Stimulated activated CD4-positive, alpha-beta T cell treated with anti-CD3 and anti-CD28 coated beads, TNF-alpha, amount 100 ng/mL, for 48 hours (primary cell): ENCODE results near the gene GCG.

Experiments
- DNase-seq, 3 donors: peaks; one replicate each; pipeline ENCODE4 v3.0.0-alpha.2; 2020; ENCODE audit warnings: low read depth in 3 of 3

The GCG gene

DNA sequence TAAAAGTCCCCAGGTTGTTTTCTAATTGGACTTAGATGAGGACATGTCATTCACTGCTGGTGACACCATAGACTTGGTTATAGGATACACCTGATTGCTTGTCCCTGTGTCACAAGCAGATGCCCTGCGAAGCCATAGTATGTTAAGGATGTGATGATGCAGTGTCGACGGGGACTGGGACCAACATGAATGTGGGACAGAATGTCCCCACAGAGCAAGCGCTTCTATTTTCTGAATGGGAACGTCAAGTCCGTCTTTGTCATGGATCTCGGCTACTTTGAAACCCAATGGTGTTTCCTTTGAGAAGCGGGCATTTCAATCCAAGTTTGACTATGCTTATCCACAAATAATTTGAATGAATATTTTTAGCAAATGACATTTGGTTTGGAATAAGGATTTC is 2.1 kb downstream of the GCG start:
- DNase-seq, result no peak

DNA sequence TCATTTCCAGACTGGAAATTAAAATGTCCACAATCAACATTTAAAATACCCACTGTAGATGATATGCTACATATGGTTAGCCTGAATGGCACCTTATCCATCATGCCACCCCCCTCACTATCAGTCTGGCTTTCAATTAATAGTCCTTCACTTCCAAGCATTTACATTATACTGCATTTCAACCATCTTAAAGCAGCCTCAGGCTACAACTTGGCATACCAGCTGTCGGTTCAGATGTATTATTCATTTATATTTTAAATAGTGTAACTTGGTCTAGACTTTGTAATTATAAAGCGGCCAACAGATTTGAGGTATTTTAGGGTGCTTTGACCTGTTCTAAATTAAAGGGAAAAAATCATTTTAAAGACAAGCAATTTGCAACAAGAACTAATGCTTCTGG is 2.6 kb downstream of the GCG start:
- DNase-seq, result no peak

DNA sequence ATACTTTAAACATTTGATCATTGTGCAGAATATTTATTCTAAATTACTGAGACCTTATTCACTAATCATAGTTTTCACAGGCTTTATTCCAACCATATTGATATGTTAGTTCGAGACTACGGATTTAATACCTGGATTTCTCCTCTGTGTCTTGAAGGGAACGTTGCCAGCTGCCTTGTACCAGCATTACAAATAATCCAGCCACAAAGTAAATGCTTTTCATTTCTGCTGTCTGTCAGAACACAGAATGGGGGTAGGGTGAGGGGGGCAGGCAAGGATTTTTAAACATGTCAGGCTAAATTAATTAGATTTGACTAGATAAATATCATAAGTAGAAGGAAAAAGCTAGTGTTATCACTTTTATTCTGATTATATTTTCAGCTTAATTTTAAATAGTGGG is 3.1 kb downstream of the GCG start:
- no peak for DNase-seq

DNA sequence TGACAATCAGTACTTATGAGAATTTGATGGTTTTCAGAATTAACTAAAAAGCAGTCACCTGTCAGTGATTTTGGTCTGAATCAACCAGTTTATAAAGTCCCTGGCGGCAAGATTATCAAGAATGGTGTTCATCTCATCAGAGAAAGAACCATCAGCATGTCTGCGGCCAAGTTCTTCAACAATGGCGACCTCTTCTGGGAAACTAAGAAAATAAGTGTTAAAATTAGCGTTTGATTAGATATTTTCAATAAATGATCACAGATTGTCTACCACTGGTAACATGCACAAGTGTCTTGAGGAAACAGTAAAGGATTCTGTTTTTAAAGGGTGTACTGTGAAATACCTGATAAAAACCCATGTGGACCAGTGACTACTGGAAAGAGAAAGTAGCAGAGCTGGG is 8.1 kb downstream of the GCG start:
- DNase-seq, result no peak

DNA sequence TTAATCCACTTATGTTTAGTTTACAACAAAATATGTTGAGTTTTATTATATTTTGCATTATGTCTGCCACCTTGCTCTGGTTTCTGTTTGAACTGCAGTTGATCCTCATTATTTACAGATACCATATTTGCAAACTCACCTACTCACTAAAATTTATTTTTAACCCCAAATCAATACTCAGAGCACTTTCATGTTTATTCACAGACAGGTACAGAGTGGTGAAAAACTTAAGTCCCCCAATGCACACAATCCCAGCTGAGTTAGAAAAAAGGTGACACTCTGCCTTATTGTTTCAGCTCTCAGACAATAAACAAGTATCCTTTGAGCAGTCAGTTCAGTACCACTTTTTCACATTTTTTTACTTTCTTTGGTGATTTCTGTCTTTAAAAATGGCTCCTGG is 13.7 kb downstream of the GCG start:
- no peak for DNase-seq

DNA sequence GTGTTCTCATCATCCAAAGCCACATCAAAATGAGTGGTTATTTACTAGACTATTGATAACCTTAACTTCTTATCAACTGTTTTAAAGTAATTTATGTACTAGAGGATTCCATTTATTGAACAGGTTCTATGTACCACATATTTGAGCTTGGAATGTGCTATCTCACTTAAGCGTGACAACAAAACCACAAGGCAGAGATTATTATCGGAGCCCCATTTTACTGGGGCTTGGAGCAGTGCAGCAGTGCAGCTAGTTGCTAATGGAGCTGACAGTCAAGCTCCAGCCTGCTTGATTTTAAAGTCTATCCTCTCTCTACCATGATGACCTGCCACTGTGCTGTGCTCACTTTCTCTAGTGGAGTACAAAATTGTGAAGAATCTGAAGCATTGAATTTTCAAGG is 24.6 kb downstream of the GCG start:
- DNase-seq, result no peak

DNA sequence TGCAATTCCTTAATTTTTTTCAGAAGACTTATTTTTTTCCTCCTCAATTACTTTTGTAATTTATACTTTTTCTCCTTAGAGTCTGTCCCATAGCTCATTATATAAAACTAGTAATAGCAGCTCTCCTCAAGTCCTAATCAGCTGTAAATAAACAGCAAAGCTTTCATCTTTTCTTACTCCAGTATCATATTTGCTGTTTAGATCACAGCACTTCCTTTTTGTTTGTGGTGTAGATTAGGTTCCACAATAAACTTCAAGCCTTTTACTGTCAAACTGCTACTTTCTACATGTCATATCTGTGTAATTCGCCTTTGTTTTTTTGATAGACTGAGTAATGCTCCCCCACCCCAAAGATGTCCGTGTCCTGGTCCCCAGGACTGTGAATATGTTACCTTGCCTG is 25.5 kb downstream of the GCG start:
- no peak for DNase-seq

DNA sequence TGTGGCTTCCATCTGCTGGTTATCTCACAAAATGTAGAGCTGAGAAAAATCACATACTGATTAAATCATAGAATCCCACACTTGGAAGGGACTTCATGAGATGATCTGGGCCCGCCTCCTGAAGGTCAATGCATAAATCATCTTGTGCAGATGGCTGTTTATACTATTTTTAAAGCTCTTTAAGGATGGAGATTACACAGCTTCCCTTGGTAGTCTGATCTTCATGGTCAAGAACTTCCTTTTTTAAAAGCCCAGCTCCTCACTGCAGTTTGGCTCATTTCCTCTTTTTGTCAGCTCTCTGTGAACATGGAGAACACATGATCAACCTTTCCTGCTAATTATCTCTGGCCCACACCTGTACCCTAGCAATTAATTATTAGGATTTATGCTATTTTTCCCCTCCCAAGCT is 25.9 kb downstream of the GCG start:
- no peak for DNase-seq

DNA sequence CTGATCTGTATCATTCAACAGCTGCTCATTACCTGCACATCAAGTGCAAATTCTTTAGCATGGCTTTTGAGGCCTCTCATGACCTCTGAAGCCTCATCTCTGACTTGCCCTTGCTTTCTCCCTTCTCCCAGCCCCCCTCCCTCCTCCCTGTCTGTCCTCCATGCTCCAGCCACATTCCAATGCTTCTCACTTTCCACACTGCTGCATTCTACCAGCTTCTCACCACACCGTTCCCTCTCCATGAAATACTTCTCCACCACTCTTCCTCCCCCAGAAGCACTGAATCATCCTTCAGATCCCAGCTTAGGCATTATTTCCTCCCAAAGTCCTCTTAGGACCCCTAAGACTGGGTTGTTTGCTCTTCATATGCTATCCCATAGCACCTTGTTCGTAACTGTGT is 26.9 kb downstream of the GCG start:
- DNase-seq, result no peak

DNA sequence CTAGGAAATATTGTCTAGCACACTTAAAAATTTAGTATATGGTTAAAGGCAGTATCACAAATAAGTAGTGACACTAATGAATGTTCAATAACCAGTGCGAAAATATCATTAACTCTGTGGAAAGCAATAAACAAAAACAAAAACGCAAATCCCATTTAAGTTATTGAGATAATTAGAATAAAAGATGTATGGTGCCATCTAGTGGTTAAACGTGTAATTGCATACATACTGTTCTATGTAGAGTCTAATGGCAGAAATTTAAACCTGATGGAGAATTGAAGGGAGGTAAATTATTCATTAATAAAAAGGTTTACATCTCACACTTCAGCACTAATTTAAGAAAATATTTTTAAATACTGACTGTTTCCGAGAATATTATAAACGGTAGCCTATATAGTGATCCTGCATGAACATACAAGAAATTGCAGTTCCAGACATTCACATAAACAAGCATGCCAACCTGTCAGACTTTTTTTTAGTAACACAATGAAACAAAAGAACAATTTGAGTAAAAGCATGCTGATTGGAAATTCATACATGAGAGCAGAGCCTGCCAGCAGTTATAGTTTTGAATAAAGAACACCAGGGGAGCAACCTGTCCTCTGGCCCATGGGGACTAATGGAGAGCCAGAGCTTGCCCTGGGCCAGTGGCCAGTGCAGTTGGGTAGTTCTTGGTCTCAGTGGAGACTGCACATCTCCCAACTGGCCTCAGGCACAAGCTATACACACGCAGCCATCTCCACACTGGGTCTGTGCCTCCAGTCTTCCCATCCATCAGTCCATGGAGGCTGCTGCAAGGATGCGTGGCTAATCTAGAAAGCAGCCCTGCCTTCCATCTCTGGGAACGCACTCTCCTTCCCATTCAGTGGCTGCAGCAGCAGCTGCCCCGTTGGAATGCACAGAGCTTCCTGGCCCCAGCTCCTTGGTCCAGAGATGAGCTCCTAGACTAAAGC is 28.0 kb downstream of the GCG start:
- DNase-seq, result no peak

DNA sequence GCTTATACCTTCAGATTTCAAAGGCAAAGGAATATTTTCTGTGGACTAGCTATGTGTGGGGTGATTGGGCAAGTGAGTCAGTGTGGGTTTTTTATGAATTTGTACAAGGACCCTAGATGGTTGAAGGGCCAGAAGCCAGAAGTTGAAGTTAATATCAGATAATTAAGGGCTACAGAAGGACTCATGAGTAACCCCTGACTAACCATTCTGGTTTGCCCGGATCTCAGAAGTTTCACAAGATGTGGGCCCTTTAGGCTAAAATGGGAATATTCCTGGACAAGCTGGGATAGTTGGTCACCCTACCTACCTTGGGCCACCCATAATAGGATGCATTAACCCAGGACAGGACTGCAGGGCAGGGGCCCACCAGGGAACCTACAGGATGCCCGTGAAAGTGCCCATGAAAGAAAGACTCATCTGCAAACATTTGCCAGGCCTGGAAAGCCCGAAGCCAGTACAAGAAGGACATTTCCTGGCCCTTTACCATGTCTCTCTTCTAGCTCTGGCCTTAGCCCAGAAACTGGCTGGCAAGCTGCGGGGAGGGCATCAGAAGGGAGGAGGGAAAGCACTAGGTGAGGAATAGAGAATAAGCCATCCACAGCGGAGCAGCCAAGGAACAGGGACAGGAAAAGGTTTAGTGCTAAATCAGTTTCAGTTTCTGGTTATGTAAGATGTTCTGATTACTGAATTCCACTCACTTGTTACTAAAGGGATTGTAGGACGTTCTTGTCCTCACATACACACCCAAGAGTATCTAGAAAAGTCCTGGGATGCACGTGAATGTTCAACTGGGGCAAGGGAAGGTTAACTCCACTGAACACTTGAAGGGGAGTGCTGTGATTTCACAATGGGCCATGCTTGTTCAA is 33.6 kb downstream of the GCG start:
- DNase-seq, result no peak

DNA sequence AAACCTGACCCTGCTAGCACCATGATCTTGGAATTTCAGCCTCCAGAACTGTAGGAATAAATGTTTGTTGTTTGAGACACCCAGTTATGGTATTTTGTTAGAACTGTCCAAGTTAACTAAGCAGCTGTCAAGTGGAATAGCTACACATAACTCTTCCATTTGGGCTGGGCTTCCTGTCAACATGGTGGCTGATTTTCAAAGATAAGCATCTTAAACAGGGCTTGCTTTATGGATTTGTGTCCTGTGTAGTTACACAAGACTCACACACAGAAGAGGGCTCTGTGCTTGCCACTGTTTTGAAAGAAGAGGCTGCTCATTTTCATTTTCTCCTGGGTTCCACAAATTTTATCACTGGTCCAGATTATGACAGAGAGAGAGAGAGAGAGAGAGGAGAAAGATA is 35.7 kb downstream of the GCG start:
- DNase-seq, result no peak

DNA sequence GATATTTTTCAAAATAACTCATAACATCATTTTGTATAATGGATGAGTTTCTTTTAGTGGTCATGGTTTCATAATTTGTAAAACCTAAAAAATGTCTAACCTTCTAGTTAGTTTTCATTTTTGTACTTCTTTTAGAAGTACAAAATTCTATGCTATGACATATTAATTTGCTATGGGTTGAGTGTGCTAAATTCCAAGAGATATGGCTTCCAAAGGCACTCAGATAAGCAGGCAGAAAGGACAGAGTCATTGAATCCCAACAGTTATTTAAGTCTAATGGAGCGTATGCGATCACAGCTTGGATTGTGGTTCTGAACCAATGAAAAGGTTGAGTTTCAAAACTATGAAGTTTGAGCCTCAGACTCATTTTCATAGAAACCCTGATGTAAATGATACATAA is 37.0 kb downstream of the GCG start:
- DNase-seq, result no peak

DNA sequence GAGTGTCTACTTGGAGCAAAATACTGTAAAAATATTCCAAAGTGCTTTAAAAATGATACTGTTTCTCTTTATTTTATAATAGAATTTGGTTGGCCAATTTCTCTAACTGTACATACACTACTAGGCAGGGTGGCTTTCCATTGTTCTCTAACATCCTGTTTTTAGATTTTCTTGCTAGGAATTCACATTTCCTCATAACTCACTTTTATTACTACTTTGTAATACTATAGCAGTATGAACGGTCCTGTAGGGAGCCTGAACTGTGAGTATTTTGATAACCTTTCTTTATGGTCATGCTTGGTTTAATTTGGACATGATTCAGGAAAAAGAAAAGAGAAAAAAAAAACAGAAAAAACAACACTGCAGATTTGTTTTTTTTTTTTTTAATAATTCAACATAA is 37.8 kb downstream of the GCG start:
- no peak for DNase-seq

DNA sequence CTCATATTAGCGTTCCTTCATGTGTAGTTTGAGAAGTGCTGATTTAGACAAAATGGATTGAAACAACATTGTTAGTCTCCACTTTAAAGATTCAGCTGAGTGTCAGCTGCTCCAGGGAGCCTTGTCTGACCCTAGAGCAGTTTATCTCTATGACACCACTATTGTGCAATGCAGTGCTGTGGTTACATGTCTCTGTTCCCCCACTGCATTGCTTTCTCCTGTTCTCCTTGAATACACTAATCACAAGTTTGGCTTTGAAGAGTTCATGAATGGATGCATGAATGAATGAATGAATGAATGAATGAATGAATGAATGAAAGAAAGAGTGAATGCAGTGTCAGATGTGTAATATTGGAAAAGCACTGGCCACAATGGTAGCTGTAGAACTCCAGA is 38.3 kb downstream of the GCG start:
- no peak for DNase-seq

DNA sequence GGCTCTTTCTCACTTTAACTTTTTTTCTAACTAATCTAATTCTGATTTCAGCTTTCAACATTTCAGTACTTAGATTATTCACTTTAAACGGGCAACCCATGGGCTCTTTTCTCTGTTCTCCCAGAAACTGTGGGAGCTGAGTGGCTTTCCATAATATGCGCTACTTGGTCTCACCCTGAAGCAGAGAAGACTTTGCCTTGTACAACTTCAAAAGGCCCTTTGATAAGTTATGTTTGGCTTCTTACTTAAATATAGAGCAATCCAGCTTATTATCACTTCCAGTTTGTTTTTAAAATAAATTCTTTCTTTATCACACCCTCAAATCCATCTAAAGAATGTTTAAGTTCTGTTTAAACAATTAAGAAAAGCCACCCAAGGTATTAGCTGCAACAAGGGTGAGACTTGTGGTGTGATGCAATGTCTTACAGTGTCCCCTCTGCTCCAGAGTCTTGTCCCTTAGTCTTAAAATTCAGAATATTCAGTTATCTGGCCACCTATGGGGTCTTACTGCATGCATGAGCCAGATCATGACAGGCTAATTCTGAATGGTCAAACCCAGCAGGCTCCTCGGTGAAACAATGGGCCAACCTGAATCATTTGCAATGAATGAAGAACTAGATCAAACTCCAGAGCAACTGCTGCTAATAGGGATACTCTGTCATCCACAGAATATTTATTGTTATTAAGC is 38.8 kb downstream of the GCG start:
- DNase-seq, result no peak

DNA sequence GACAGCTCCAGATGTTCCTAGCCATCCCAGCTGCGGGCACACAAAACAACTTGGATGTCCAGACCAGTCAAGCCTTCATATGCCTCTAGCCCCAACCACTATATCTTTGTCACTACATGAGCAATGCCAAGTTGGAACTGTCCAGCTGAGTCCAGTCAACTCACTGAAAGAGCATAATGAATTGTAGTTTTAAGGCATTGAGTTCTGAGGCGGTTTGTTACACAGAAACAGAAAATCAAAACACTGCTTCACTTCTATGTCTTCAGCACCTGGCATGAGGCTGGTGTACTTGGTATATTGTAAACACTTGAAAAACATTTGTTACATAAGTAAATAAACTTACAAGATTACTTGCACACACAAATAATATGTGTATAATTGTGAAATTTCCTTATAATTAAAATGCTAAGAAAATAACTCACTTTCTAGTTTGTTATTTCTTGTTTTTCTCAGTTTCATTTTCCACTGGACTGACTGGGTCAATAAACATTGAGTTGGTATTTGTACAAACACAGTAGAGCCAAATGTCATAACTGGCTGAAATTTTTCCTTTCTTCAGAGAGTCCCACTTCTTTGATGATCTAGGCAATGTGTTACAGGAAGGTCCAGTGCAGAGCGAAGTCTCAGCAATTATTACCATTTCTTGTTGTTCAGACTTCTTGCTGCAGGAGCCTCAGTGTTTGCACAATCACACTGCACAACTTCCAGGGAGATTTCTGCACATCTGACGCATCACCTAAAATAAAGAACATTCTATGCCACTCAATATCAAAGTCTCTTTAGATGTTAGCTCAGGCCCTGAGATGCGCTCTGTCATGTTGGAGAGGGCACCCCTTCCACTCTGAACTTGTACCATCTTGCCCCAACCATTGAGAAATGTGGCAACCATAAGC is 39.8 kb downstream of the GCG start:
- DNase-seq, result no peak

DNA sequence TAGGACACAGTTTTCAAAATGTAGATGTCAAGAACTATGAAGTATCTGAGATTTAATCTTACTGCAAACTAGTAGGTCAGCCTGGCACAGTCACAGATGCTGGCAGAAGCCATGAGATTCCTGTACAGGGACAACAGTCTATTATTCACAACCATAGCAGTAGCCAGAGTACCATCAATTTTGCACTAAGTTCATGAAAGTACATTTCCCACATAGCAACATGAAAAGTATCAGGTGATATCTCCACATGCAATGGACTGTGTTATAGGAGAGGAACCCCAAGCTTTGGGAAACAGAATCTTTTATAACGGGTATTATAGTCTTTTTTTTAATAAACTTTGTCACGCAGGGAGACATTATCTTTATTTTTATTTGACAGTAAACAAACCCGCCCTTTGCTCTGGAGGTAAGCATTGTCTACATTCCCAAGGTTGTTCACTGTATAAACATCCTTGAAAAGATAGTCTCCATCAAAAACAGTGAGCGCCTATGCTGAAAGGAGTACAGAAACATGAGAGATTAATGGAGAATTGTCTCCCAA is 44.6 kb downstream of the GCG start:
- no peak for DNase-seq

DNA sequence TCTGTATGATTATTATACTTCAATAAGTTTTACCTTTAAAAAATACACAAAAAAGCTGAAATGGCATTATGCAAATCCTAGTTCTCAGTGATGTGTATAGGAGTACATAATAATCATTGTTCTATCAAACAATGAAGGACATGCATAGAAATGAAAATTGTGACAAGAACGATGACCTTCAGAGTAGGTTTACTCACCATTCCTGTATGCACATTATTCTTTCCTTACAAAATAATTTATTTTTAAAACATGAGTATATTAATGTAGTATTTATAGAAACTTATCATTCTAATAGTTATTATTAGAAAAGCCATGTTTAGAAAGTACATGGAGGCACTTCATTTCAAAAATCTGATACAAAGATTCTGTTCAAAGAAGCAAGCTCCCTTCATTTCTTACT is 45.3 kb downstream of the GCG start:
- no peak for DNase-seq

DNA sequence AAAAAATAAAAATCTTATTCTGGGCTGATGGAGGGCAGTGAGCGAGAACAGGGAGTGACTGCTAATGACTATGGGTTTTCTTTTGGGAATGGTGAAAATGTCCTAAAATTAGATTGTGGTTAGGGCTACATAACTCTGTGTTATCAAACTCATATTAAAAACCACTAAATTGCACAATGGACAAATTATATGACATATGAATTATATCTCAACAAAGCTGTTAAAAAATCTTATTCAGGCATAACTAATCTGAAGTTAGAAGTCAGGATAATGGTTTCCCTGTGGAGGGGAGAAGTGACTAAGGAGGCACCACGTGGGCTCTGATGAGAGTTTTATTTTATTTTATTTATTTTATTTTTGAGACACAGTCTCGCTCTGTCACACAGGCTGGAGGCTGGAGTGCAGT is 45.9 kb downstream of the GCG start:
- DNase-seq, result no peak

DNA sequence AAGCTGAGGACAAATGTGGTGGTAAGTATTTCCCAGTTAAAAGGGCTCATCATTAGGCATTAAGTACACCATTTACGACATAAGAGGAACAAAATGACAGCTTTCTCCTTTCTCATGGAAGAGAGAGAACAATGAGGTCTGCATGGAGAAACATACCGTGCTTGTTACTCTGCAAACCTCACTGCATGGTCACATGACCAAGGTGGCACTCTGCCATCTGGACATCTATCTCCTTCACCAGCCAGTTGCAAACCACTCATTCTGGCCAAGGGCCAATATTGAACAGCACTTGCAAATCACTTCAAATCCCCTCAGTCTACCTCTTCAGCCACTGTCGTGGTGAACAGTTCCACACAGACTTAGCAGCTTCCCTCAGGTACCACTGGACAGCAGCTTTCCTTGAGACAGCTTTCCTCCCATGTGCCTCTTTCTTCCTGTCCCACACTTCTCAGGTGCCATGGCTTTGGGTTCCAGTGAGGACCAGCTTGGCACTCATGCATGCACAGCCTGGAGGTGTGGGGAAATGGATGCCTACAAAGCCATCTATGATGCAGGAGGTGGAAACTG is 48.5 kb downstream of the GCG start:
- no peak for DNase-seq
